Smooth muscle cell (in vitro differentiated cells): ENCODE results near the gene IGSF23. TPM values are rescaled to one million over a fixed set of nuclear protein-coding genes. Genes with fewer than 3 reads are reported as not detected.

Experiments
- DNase-seq: peaks from one replicate; lab custom pipeline; 2025; ENCODE audit not compliant: unreplicated experiment; lab: John Stamatoyannopoulos, UW
- H2AFZ ChIP-seq: fragments of 200-600 bp; sonication (generic); 2 replicates; pipeline ENCODE4 v1.6.0; 2016; ENCODE audit warnings: antibody characterized with exemption, low read depth, mild to moderate bottlenecking
- H3F3A ChIP-seq: fragments of 200-600 bp; sonication (generic); 2 replicates; pipeline ENCODE4 v1.6.0; 2017; ENCODE audit warnings: antibody characterized with exemption, low read depth
- H3K27ac ChIP-seq: fragments of 200-600 bp; sonication (generic); 2 replicates; pipeline ENCODE4 v1.5.1; 2016; ENCODE audit warnings: low read depth, mild to moderate bottlenecking
- H3K27me3 ChIP-seq: fragments of 200-600 bp; sonication (generic); 2 replicates; pipeline ENCODE4 v1.6.1; 2016; ENCODE audit warnings: low read depth, mild to moderate bottlenecking
- H3K36me3 ChIP-seq: fragments of 200-600 bp; sonication (generic); 2 replicates; pipeline ENCODE4 v1.5.1; 2016; ENCODE audit warnings: low read depth
- H3K4me1 ChIP-seq: fragments of 200-600 bp; sonication (generic); 2 replicates; pipeline ENCODE4 v1.5.1; 2016; ENCODE audit warnings: low read depth
- H3K4me2 ChIP-seq: fragments of 200-600 bp; sonication (generic); 2 replicates; pipeline ENCODE4 v1.6.0; 2016; ENCODE audit warnings: mild to moderate bottlenecking
- H3K4me3 ChIP-seq: fragments of 200-600 bp; sonication (generic); 2 replicates; pipeline ENCODE4 v1.5.1; 2016; ENCODE audit warnings: mild to moderate bottlenecking
- H3K79me2 ChIP-seq: fragments of 200-600 bp; sonication (generic); 2 replicates; pipeline ENCODE4 v1.6.0; 2016; ENCODE audit warnings: low read depth, mild to moderate bottlenecking
- H3K9ac ChIP-seq: fragments of 200-600 bp; sonication (generic); 2 replicates; pipeline ENCODE4 v1.6.0; 2016; ENCODE audit warnings: low read depth
- H3K9me3 ChIP-seq: fragments of 200-600 bp; sonication (generic); replicated peaks from 2 replicates; pipeline ENCODE4 v1.5.1; 2016; ENCODE audit warnings: low read depth
- H4K20me1 ChIP-seq: fragments of 200-600 bp; sonication (generic); 2 replicates; pipeline ENCODE4 v1.6.0; 2016; ENCODE audit warnings: low read depth
- WGBS: methylation state at CpG from one replicate; pipeline ENCODE4 v1.1.7; 2016; ENCODE audit warnings: low lambda C conversion rate; 5-methylcytosine and 5-hydroxymethylcytosine counted together
- polyA plus RNA-seq: library from polyadenylated mRNA; unstranded; fragments of >200 nt; fragmentation: Nextera tagmentation; extraction: Ambion mirVana; gene quantifications from 2 replicates; pipeline ENCODE4 v1.2.1, GENCODE V29; 2016
- total RNA-seq: library from RNA; depleted of rRNA; stranded (reverse); fragments of >200 nt; gene quantifications from 2 replicates; pipeline ENCODE4 v1.2.3, GENCODE V29; 2014
- TF ChIP-seq, protein P1 (sequence below): fragments of 200-600 bp; sonication (generic); IDR thresholded peaks from 2 replicates; pipeline ENCODE4 v1.5.1; 2017; ENCODE audit warnings: borderline replicate concordance, mild to moderate bottlenecking, antibody characterized with exemption; ENCODE audit not compliant: insufficient read depth, poor library complexity, severe bottlenecking

IGSF23 gene
- total and polyA plus RNA-seq, 2 experiments from 2014 or later = not detected

DNA sequence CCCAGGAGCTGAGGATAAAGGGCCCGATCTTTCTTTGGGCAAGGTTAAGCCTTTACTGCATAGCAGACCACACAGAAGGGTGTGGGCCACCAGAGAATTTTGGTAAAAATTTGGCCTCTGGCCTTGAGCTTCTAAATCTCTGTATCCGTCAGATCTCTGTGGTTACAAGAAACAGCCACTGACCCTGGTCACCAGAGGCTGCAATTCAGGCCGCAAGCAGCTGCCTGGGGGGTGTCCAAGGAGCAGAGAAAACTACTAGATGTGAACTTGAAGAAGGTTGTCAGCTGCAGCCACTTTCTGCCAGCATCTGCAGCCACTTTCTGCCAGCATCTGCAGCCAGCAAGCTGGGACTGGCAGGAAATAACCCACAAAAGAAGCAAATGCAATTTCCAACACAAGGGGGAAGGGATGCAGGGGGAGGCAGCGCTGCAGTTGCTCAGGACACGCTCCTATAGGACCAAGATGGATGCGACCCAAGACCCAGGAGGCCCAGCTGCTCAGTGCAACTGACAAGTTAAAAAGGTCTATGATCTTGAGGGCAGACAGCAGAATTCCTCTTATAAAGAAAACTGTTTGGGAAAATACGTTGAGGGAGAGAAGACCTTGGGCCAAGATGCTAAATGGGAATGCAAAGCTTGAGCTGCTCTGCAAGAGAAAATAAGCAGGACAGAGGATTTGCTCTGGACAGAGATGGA, 49.5 kb downstream of the IGSF23 start:
- Histone ChIP-seq H3K4me3 (no peak overlapping the region), H3K27me3 (no peaks in the 10 kb centered on the region), H3K79me2 (no peaks in the 10 kb centered on the region), H3K9ac (no peak overlapping the region), H3K9me3 (no peaks in the 10 kb centered on the region), H4K20me1 (no peaks in the 10 kb centered on the region), H2AFZ (no peak overlapping the region), H3K4me2 (no peak overlapping the region), H3F3A (no peaks in the 10 kb centered on the region), H3K27ac (no peak overlapping the region), H3K4me1 (no peaks in the 10 kb centered on the region), H3K36me3 (no peaks in the 10 kb centered on the region)
- TF ChIP-seq, protein P1, sequence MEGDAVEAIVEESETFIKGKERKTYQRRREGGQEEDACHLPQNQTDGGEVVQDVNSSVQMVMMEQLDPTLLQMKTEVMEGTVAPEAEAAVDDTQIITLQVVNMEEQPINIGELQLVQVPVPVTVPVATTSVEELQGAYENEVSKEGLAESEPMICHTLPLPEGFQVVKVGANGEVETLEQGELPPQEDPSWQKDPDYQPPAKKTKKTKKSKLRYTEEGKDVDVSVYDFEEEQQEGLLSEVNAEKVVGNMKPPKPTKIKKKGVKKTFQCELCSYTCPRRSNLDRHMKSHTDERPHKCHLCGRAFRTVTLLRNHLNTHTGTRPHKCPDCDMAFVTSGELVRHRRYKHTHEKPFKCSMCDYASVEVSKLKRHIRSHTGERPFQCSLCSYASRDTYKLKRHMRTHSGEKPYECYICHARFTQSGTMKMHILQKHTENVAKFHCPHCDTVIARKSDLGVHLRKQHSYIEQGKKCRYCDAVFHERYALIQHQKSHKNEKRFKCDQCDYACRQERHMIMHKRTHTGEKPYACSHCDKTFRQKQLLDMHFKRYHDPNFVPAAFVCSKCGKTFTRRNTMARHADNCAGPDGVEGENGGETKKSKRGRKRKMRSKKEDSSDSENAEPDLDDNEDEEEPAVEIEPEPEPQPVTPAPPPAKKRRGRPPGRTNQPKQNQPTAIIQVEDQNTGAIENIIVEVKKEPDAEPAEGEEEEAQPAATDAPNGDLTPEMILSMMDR = no peak
- DNase-seq = no peak
- 83% methylated on average over 7 of the region's 7 CpGs for whole genome bisulfite sequencing

DNA sequence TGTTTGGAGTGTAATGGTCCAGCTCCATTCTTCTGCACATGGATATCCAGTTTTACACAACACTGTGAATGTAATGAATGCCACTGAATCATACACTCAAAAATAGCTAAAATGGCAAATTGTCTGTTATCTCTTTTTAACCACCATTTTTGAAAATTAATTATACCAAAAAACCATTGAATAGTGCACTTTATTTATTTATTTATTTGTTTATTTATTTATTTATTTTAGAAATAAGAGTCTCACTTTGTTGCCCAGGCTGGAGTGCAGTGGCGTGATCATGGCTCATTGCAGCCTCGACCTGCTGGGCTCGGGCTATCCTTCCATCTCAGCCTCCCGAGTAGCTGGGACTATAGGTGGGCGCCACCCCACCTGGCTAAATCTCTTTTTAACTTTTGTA, 50.6 kb downstream of the IGSF23 start:
- Histone ChIP-seq H3K27me3 (no peaks in the 10 kb centered on the region), H3F3A (no peaks in the 10 kb centered on the region), H3K4me3 (no peak overlapping the region), H3K4me2 (no peak overlapping the region), H3K9me3 (no peaks in the 10 kb centered on the region), H3K9ac (no peak overlapping the region), H3K27ac (no peak overlapping the region), H3K4me1 (no peaks in the 10 kb centered on the region), H3K36me3 (no peaks in the 10 kb centered on the region), H3K79me2 (no peaks in the 10 kb centered on the region), H2AFZ (no peak overlapping the region), H4K20me1 (no peaks in the 10 kb centered on the region)
- TF ChIP-seq, protein P1 = no peak
- DNase-seq = no peak
- WGBS = 98% methylated on average over 5 of the region's 5 CpGs

DNA sequence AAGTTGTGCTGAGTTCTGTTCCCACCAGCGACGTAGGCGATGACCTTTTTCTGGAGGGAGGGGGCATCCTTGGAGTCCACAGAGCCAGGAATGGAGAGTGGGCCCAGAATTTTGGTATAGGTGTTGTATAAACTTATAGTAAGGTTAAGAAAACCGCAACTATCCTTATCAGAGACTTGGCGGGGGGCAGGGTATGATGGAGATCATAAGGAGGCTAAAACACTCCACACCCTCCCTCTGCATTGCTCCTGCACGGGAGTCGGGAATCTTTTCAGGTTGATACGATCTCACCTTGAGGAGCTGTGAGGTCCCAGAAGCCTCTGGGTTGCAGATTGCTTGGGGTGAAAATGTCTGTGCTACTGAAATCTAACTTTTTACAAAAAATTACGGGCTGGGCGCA, 51.6 kb downstream of the IGSF23 start:
- H3K4me1 ChIP-seq = no peaks in the 10 kb centered on the region
- H4K20me1 ChIP-seq = no peaks in the 10 kb centered on the region
- H3K36me3 ChIP-seq = no peaks in the 10 kb centered on the region
- no peaks in the 10 kb centered on the region for H3K79me2 ChIP-seq
- H3F3A ChIP-seq = no peaks in the 10 kb centered on the region
- H3K27me3 ChIP-seq = no peaks in the 10 kb centered on the region
- no peak overlapping the region for H3K4me3 ChIP-seq
- H3K4me2 ChIP-seq = no peak overlapping the region
- H3K27ac ChIP-seq = no peak overlapping the region
- 91% methylated on average over 10 of the region's 10 CpGs for WGBS
- H3K9ac ChIP-seq = no peak overlapping the region
- no peak overlapping the region for H2AFZ ChIP-seq
- TF ChIP-seq, protein P1 = no peak
- no peaks in the 10 kb centered on the region for H3K9me3 ChIP-seq
- no peak for DNase-seq
